Activated CD8-positive, alpha-beta T cell treated with anti-CD3 and anti-CD28 coated beads for 36 hours (primary cell): ENCODE measurements around the gene SLC12A7. TPM values are rescaled to one million over a fixed set of nuclear protein-coding genes. Genes with fewer than 3 reads are reported as not detected.

Experiments used
- ATAC-seq: fragments of 200-7000 bp; cut with Tn5 transposase; one replicate; pipeline ENCODE4 v1.10.0; 2021; ENCODE audit warnings: mild to moderate bottlenecking, moderate library complexity
- CTCF ChIA-PET: fragments of 350-600 bp; sonication (Branson Sonifier 250); formaldehyde crosslinking; loops from one replicate; lab custom pipeline; 2021; ENCODE audit warnings: antibody characterized with exemption; lab: Charles Lee
- POLR2A ChIA-PET: fragments of 350-600 bp; sonication (Branson Sonifier 250); formaldehyde crosslinking; loops from one replicate; lab custom pipeline; 2021; ENCODE audit warnings: antibody characterized with exemption; lab: Charles Lee
- DNase-seq: peaks from one replicate; pipeline ENCODE4 v3.0.0-alpha.2; 2020
- H3K27ac Mint-ChIP-seq: one replicate; pipeline ENCODE4 v1.8.0; 2021; ENCODE audit warnings: mild to moderate bottlenecking, mixed read lengths
- H3K27me3 Mint-ChIP-seq: one replicate; pipeline ENCODE4 v1.8.0; 2021; ENCODE audit warnings: mixed read lengths
- H3K36me3 Mint-ChIP-seq: one replicate; pipeline ENCODE4 v1.8.0; 2021; ENCODE audit warnings: low read depth, mixed read lengths
- H3K4me1 Mint-ChIP-seq: one replicate; pipeline ENCODE4 v1.8.0; 2021; ENCODE audit warnings: low read depth, mixed read lengths
- H3K4me3 Mint-ChIP-seq: one replicate; pipeline ENCODE4 v1.8.0; 2021; ENCODE audit warnings: mild to moderate bottlenecking, moderate library complexity, mixed read lengths
- H3K9me3 Mint-ChIP-seq: one replicate; pipeline ENCODE4 v1.8.0; 2021; ENCODE audit warnings: mixed read lengths
- CTCF ChIP-seq: fragments of 200-600 bp; IDR thresholded peaks from one replicate; pipeline ENCODE4 v1.8.0; 2022; ENCODE audit warnings: antibody characterized with exemption, mild to moderate bottlenecking
- intact Hi-C: fragments of 100-400 bp; cut with micrococcal nuclease; formaldehyde crosslinking; loops from one replicate; pipeline ENCODE4 v1.10.0; 2022
- total RNA-seq, 2 experiments: library from RNA; stranded (reverse); gene quantifications; one replicate each; pipeline ENCODE4 v1.2.3, GENCODE V29; 2021

Gene SLC12A7
- total RNA-seq, 2 experiments from 2014 or later = 21.6 to 24.8 TPM

GRCh38 chr5:1113332-1113690 lies 1.4 kb upstream of the SLC12A7 start:
- H3K4me1 Mint-ChIP-seq = peaks cover 26% of the 10 kb centered on the region
- peaks cover 2% of the 10 kb centered on the region for H3K36me3 Mint-ChIP-seq
- H3K27ac Mint-ChIP-seq = no peak overlapping the region
- H3K4me3 Mint-ChIP-seq = no peak overlapping the region
- no peaks in the 10 kb centered on the region for H3K9me3 Mint-ChIP-seq
- intact Hi-C loops = no loop called here
- ChIA-PET POLR2A (interaction anchor here (1.3 to 1.5 kb wide), 2 partner anchors 10 to 17 kb away, joined by 3 to 4 read pairs; no protein-coding TSS in a partner anchor), CTCF (interaction anchor here (1.5 kb wide), 1 partner anchor 11 kb away, joined by 4 read pairs; no protein-coding TSS in a partner anchor)
- ATAC-seq = no peak
- no peak for TF ChIP-seq CTCF
- DNase-seq = no peak
- no peaks in the 10 kb centered on the region for H3K27me3 Mint-ChIP-seq

GRCh38 chr5:1112596-1113331 lies 901 bp upstream of the SLC12A7 start:
- DNase-seq = no peak
- no peaks in the 10 kb centered on the region for H3K27me3 Mint-ChIP-seq
- peaks cover 2% of the 10 kb centered on the region for H3K36me3 Mint-ChIP-seq
- POLR2A ChIA-PET = interaction anchor here (1.3 kb wide), 1 partner anchor 10 kb away, joined by 4 read pairs; no protein-coding TSS in a partner anchor
- no peak overlapping the region for H3K27ac Mint-ChIP-seq
- no peaks in the 10 kb centered on the region for H3K9me3 Mint-ChIP-seq
- CTCF ChIA-PET = no interaction called here
- no peak for TF ChIP-seq CTCF
- intact Hi-C loops = no loop called here
- H3K4me1 Mint-ChIP-seq = peaks cover 28% of the 10 kb centered on the region
- no peak for ATAC-seq
- H3K4me3 Mint-ChIP-seq = peak overlapping the region; percentile 31

GRCh38 chr5:1111241-1111726 lies 579 bp downstream of the SLC12A7 start:
- DNase-seq (peak; percentile 32), ATAC-seq (peak; percentile 4)
- peak overlapping the region; percentile 77 for H3K27ac Mint-ChIP-seq
- ChIA-PET CTCF (no interaction called here), POLR2A (no interaction called here)
- intact Hi-C loops = no loop called here
- TF ChIP-seq CTCF = no peak
- no peaks in the 10 kb centered on the region for H3K27me3 Mint-ChIP-seq
- no peaks in the 10 kb centered on the region for H3K9me3 Mint-ChIP-seq
- H3K36me3 Mint-ChIP-seq = peaks cover 2% of the 10 kb centered on the region
- H3K4me3 Mint-ChIP-seq = peak overlapping the region; percentile 87
- peaks cover 42% of the 10 kb centered on the region for H3K4me1 Mint-ChIP-seq

- DNase-seq = peak; percentile 79
- Mint-ChIP-seq H3K9me3 (no peaks in the 10 kb centered on the region), H3K4me1 (peaks cover 49% of the 10 kb centered on the region), H3K4me3 (peak overlapping the region; percentile 87), H3K36me3 (peaks cover 2% of the 10 kb centered on the region), H3K27me3 (no peaks in the 10 kb centered on the region), H3K27ac (peak overlapping the region; percentile 77)
- ChIA-PET CTCF (no interaction called here), POLR2A (interaction anchor here (0.9 kb wide), 1 partner anchor 10 kb away, joined by 3 read pairs; no protein-coding TSS in a partner anchor)
- no peak for TF ChIP-seq CTCF
- intact Hi-C loops = no loop called here
- peak; percentile 28 for ATAC-seq
Measured at GRCh38 chr5:1110307-1111240, 1.3 kb downstream of the SLC12A7 start.
